GM12891 (cell line): Measurements from ENCODE around the gene PRPF31.

Experiments used
- PAX5 ChIP-seq: IDR thresholded peaks from 2 replicates; pipeline ENCODE4 v1.6.1; 2011; ENCODE audit warnings: low read length, moderate library complexity, mild to moderate bottlenecking; ENCODE audit not compliant: insufficient read depth, severe bottlenecking
- POLR2A ChIP-seq: IDR thresholded peaks from 2 replicates; pipeline ENCODE4 v1.6.1; 2011; ENCODE audit warnings: low read depth, low read length, control low read depth
- POLR2AphosphoS5 ChIP-seq: IDR thresholded peaks from 2 replicates; pipeline ENCODE4 v1.6.1; 2011; ENCODE audit warnings: low read depth, low read length, control low read depth
- TAF1 ChIP-seq: IDR thresholded peaks from 2 replicates; pipeline ENCODE4 v1.6.1; 2011; ENCODE audit warnings: low read depth, low read length, control low read depth

GRCh38 chr19:54121259-54121658, 5.7 kb downstream of the PRPF31 start:
- no peak for TF ChIP-seq POLR2A
- TF ChIP-seq POLR2AphosphoS5, result no peak
- no peak for TF ChIP-seq PAX5
- TF ChIP-seq TAF1, result no peak
